ENCODE results near the gene EDN1.

The EDN1 gene

GRCh38 chr6:12270551-12271230 lies 19.5 kb upstream of the EDN1 start:
- no peak for DNase-seq

GRCh38 chr6:12271594-12271993 lies 18.6 kb upstream of the EDN1 start:
- DNase-seq, result no peak

GRCh38 chr6:12271997-12272396 lies 18.2 kb upstream of the EDN1 start:
- no peak for DNase-seq

DNA sequence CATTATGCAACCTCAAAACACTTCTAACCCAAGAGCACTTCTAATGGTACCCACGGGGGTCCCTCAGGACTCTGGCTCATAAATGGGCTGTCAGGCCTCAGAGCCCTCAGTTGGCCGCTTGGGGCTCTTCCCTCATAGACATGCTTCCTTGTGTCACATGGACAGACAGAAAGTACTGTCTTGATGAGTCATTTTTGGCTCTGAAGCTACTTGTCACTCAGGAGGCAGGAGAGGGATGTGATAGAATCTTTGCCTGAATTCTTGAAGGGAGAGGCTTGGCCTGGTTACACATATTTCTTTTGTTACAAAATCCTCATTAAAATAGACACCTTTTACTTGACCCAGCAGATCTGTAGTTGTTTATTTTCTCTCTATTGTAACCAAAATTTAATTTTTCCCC lies 15.1 kb upstream of the EDN1 start:
- DNase-seq, result no peak

- no peak for DNase-seq
These were observed 13.2 kb upstream of the EDN1 start for GRCh38 chr6:12276930-12277315.

- no peak for DNase-seq
These were observed 12.8 kb upstream of the EDN1 start for GRCh38 chr6:12277386-12277785.

DNA sequence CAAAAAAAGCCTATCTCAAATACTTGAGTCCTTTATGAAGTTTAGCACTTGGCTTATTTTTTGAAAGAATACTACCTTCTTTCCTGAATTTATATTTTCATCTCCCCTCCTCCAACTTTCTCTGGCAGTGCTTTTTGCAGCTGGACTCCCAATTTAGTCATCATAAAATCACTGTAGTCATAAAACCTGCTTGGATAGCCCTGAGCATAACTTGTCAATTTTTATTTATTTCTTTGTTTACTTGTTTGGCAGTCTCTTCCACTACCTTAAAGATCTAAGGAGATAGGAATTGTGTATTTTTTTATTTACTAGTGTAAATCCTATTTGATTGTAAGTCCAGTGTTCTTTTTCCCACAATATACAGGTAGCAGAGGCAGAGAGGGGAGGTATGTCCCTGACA lies 11.2 kb upstream of the EDN1 start:
- no peak for DNase-seq

GRCh38 chr6:12279322-12280091 lies 10.7 kb upstream of the EDN1 start:
- no peak for DNase-seq

- no peak for DNase-seq
These were observed 9.7 kb upstream of the EDN1 start for GRCh38 chr6:12280458-12280857.

- no peak for DNase-seq
These were observed 9.3 kb upstream of the EDN1 start for GRCh38 chr6:12280902-12281301.

DNA sequence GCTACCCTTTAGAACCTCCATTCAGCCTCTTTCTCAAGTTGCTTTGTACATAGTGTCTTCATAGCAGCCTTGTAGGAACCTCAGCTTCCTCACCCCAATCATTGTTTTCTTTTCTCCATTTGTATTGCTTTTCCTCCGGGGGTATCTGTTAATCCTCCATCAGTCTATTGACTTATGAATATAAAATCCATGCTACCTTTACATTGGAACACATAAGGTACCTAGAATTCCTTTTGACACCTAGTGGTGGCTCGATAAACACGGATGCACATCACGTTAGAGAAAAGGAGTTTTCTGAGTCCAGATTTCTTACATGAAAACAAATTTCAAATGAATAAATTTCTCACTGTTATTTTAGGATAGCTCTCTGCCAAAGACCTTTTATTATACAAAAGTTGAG lies 6.3 kb upstream of the EDN1 start:
- no peak for DNase-seq

- no peak for DNase-seq
These were observed 3.6 kb upstream of the EDN1 start for GRCh38 chr6:12286373-12287110.

- DNase-seq, result no peak
These were observed 1.9 kb upstream of the EDN1 start for GRCh38 chr6:12288211-12288618.

DNA sequence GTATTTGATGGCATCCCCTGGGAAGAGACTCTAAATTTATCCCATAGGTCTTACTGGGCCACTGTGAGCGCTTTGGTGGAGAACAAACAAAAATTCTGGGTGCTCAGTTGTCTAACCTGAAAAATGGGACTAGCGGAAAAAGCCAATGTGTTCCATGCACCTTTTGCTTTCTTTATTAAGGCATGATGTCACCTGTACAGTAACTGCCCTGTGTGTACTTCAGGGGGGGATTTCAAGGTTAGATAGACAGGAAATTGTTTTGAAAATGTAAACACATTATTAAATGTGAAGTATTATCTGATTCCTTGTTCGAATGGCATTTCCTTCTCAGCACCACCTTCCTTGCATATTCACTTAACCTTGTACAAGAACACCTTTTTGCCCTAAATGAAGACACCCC lies 1.2 kb upstream of the EDN1 start:
- DNase-seq, result no peak

DNA sequence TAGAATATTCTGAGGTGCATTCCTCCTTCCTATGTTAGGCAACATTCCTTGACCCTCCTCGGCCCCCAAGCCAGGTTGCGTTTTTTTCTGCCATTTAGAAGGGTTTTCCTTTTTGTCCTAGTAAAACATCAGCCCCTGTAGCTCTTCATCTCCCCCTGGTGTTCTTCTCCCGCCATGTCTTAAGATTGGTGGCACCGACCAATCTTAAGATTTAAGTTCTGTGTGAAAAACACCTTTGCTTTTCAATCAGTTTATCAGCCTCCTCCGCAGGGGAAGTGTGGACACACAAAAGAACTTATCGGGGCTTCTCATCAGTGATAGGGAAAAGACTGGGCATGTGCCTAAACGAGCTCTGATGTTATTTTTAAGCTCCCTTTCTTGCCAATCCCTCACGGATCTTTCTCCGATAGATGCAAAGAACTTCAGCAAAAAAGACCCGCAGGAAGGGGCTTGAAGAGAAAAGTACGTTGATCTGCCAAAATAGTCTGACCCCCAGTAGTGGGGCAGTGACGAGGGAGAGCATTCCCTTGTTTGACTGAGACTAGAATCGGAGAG lies 719 bp upstream of the EDN1 start:
- peak in 1 of 2 experiments; percentile 44 for DNase-seq

- no peak for DNase-seq
These were observed 1.1 kb downstream of the EDN1 start for GRCh38 chr6:12291071-12291838.

DNA sequence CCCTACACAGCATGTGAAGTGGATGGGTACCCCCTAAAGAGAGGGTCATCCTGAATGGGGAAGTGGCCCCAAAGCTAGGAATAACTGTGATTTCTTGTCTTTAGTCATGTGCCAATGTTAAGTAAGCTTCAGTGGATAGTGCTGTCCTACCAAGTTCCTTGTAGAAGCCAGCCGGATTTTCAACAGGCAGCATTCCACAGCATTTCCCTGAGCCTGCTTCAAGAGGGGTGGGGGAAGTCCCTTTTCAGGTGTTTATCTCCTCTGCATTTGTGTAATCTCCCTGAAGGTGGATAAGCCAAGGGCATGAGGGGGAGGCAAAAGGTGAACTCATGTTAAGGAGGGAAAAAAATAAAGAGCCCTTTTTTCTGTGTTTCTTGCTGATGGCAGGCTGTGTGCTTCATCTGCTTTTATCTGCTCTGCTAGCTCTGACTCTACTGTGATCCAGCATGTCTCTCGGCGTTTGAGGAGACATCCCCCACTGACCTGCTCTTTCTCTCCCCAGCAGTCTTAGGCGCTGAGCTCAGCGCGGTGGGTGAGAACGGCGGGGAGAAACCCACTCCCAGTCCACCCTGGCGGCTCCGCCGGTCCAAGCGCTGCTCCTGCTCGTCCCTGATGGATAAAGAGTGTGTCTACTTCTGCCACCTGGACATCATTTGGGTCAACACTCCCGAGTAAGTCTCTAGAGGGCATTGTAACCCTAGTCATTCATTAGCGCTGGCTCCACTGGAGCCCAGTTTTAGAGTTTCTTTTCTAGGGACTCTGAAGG lies 1.9 kb downstream of the EDN1 start:
- peak; percentile 48 to 76 for DNase-seq

DNA sequence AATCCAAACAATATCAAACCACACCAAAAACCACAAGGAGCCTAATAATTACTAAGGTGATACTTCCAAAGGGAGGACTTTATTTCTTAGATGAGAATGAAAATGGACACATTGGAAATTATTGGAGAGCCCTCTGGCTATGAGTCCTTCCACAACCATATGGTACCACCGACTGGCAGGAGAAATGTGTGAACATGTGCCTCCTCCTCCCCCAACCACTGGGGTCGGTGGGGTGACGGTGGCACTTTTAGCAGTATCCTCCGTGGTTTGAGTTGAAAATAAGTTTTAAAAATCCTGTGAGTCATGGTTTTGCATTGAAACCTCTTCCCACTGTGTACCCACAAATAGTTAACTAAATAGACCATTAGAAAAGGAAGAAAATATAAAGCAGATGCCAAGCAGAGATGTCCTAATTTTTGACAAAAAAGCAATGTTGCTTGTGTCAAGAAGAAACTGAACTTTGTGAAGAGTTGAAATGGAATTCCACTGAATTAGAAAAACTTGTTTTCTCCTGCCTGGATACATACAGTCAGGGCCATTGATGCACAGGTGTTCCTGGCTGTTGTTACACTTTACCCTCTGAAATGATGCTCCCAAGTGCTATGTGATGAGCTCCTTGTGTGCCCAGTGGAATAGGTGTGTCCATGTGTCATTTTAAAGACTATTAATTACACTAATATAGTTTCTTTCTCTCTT lies 3.2 kb downstream of the EDN1 start:
- DNase-seq, result no peak

GRCh38 chr6:12293931-12294807 lies 4.0 kb downstream of the EDN1 start:
- no peak for DNase-seq

DNA sequence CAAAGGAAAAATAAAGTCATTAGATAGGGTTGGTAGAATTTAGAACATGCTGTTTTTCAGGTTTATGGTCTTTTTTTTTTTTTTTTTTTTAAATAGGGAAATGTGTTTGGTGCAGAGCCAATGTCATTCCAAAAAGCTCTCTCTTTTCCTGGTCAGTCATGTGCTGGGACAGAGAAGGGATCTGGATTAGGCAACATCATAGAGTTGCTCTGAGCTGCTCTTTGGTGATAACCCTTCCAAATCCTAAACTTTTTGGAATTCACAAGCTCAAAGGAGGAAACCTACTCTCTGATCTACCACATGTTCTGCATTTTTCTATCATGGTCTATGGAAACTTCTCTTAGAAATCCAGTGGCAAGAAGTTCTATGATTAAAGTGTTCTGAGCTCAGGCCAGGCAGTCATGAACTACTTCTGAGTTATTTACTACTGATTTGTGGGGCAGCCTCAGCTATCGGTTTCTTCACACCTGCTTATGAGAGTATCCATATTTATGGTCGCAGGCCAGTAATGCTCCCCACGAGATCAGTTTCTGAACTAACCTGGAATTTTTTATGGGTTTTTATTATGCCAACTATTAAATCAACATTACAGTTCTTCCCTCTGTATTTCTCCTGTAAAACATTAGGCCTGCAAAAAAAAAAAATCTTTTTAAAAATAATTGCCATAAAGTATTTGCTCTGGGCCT lies 4.8 kb downstream of the EDN1 start:
- DNase-seq, result no peak
